Lower leg skin (tissue), 3 donors: ENCODE results near the gene CRISPLD2.

ENCODE experiments used
- POLR2A ChIP-seq, 2 donors: fragments of 450-650 bp; IDR thresholded peaks; one replicate each; pipeline ENCODE4 v1.6.1; 2016 to 2017; ENCODE audit warnings: antibody characterized with exemption in 2 of 2, mild to moderate bottlenecking in 1 of 2, moderate library complexity in 1 of 2
- TF ChIP-seq, protein P1 (sequence below), 3 donors: fragments of 450-650 bp; IDR thresholded peaks; one replicate each; pipeline ENCODE4 v1.5.1; 2016; ENCODE audit warnings: antibody characterized with exemption in 3 of 3, mild to moderate bottlenecking in 3 of 3, moderate library complexity in 2 of 3

DNA sequence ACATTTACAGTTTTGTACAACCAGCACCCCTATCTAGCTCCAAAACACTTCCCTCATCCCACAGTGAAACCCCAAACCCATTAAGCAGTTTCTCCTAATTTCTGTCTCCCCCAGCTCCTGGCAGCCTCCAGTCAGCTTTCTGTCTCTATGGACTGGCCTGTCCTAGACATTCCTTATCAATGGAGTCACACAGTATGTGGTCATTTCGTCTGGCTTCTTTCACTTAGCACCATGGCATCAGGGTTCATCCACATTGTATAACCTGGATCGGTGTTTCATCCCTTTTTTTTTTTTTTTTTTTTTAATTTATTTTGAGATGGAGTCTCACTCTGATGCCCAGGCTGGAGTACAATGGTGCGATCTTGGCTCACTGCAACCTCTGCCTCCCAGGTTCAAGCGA lies 123.0 kb downstream of the CRISPLD2 start:
- TF ChIP-seq, protein P1, sequence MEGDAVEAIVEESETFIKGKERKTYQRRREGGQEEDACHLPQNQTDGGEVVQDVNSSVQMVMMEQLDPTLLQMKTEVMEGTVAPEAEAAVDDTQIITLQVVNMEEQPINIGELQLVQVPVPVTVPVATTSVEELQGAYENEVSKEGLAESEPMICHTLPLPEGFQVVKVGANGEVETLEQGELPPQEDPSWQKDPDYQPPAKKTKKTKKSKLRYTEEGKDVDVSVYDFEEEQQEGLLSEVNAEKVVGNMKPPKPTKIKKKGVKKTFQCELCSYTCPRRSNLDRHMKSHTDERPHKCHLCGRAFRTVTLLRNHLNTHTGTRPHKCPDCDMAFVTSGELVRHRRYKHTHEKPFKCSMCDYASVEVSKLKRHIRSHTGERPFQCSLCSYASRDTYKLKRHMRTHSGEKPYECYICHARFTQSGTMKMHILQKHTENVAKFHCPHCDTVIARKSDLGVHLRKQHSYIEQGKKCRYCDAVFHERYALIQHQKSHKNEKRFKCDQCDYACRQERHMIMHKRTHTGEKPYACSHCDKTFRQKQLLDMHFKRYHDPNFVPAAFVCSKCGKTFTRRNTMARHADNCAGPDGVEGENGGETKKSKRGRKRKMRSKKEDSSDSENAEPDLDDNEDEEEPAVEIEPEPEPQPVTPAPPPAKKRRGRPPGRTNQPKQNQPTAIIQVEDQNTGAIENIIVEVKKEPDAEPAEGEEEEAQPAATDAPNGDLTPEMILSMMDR (IDR thresholded peaks at IDR 0.05) = no peak
- no peak for TF ChIP-seq POLR2A (IDR thresholded peaks at IDR 0.05)
